ENCODE results near the gene LAMB1.

DNA sequence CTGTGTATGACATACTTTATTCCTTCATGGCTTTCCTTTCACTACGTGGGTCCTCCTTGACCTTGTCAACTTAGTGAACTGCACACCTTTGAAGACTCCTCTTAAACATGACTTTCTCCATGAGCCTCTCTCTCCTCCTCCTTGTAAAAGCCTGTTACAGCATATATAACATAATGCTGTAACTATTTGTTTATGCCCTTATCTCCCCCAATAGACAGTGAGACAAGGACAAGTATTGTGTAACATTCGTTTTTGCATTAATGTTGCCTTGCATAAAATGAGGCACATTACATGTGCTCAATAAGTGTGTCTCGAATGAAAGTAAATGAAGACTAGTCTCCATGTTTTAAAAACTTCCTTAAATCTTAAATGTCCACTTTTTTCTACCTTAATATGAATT lies 4.3 kb upstream of the LAMB1 start:
- TF ChIP-seq, protein P1, sequence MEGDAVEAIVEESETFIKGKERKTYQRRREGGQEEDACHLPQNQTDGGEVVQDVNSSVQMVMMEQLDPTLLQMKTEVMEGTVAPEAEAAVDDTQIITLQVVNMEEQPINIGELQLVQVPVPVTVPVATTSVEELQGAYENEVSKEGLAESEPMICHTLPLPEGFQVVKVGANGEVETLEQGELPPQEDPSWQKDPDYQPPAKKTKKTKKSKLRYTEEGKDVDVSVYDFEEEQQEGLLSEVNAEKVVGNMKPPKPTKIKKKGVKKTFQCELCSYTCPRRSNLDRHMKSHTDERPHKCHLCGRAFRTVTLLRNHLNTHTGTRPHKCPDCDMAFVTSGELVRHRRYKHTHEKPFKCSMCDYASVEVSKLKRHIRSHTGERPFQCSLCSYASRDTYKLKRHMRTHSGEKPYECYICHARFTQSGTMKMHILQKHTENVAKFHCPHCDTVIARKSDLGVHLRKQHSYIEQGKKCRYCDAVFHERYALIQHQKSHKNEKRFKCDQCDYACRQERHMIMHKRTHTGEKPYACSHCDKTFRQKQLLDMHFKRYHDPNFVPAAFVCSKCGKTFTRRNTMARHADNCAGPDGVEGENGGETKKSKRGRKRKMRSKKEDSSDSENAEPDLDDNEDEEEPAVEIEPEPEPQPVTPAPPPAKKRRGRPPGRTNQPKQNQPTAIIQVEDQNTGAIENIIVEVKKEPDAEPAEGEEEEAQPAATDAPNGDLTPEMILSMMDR (conservative IDR thresholded peaks at IDR 0.05 in 1 of 2, IDR thresholded peaks at IDR 0.05 in 1 of 2; ENCODE audit: extremely low read depth in 1 of 2, insufficient read depth in 1 of 2, low read depth in 1 of 2, low read length in 2 of 2), result no peak
- no peak for TF ChIP-seq EZH2 (IDR thresholded peaks at IDR 0.05; ENCODE audit: borderline replicate concordance, low read length)
